NCI-H82 (cell line): ENCODE results near the gene PDE4B.

Experiments
- DNase-seq: peaks from one replicate; lab custom pipeline; 2025; lab: John Stamatoyannopoulos, UW

Gene PDE4B

DNA sequence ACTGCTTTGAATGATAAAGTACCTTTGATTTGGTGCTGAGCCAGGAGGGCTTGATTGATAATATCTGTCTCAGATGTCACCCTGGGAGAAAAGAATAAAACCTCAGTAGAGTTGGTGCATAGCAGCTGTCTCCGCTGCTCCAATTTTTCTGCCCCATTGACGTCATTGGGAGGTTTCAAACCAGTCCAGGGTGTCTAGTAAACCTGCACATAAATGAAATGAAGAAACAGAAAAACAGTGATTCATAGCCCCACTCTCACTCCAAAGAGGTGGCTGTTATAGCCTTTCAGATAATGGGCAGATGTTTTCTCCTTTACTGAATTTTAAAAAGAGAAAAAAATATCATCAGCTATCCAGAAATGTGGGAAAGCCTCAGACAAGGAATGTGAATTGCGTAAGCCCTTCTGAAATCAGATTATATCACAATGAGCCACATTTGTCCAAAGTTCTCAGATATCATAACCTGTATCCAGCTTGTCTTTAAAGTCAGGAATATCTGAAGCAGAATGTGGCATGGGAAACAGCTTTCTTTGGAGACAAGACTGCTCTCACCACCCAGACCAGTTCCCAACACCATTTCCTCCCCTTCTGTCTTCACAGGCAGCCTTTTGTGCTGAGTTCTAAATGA is 390.0 kb downstream of the PDE4B start:
- DNase-seq: no peak

DNA sequence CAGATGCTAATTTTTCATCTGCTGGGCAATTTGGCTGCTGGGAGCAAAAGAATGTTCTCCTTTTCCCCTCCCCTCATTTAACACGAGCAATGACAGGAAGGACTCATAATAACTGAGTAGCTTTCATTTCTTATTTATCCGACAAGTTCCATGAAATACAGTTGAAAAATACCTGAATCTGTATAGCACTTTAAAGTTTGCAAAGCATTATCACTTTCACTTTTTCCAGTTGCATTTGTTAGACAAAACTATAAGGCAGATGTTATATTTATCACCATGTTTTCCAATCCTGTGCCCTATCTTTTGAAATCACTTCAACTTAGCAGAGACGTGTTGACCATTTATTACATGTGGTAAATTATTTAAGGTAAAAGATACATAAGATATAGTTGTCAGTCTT is 390.7 kb downstream of the PDE4B start:
- no peak for DNase-seq

DNA sequence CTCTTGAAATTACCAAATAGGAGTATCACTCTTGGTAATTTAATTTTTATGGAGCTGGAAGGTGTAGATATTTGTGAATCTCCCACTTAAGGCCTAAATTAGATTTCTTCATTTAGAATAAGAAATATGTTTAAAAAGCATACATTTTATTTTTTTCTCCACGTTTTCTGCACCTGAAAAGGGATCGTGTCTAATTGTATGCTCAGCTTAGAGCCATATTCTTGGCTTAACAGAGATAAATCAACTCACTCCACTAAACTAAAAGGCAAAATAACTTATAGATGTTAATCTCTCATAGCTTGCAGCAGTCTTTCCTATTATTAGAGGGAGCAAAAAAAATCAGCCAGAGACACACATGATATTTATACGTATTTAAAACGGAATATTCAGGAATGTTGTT is 404.4 kb downstream of the PDE4B start:
- DNase-seq: no peak

- DNase-seq: no peak
Observed at GRCh38 chr1:66197785-66198184, 405.1 kb downstream of the PDE4B start.

DNA sequence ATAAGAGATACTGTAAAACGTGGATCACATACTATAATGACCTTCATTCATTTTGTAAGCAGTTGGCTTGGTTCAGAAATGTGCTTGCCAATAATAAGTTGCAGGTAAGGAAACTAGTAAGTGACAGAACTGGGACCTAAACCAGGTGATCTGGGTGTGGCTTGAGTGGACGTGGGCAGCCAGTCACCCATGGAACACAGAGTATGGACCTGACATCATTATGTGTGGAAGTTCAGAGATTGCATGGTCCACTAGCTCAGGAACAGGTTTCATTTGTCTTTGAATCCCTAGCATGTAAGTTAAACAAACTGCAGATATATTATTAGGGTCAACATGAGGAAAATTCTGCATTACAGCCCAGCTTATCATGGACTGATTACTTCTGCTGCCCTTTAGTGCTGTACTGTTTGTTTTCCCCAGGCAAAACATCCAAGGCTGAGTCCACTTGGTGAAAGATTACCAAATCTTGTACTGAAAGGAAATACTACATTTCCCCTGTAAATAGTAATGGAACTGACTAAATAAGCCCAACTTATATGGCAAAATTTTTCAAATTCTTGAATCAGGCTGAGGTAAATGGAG is 414.0 kb downstream of the PDE4B start:
- no peak for DNase-seq

DNA sequence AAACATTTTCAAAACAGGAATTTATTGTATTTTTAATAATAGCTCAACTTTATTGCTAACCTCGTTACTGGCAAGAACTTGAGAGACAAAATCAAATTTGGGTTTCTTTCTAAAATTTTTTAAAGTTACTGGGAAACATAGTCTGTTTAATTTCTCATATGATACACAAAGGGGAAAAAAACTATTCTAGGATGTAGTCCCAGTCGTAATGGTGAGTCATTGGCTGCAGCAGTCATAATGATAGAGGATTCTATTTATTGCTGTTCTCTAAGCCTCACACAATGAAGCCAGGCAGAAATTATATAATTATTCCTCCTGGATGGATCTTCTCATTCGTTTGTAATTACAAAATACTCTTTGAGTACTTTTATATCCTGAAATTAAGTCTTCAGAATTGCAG is 414.8 kb downstream of the PDE4B start:
- no peak for DNase-seq

DNA sequence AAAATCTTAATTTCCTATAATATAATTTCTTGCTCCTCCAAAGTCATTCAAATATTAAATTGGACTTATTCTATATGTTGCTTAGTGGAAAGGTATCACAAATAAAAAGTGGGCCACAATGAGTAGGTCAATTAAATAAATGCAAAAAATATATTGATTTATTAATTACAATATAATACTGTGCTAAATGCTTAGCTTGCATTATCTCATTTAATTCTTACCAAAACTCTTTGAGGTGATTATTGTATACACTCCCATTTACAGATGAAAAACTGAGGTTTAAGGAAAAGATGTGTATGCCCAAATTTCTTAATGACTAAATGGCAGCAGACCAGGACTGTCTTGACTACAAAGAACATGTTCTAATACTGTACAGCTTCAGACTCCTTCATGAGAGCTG is 415.9 kb downstream of the PDE4B start:
- DNase-seq: no peak

- DNase-seq: peak; percentile 5
Observed at GRCh38 chr1:66210635-66211244, 418.0 kb downstream of the PDE4B start.

DNA sequence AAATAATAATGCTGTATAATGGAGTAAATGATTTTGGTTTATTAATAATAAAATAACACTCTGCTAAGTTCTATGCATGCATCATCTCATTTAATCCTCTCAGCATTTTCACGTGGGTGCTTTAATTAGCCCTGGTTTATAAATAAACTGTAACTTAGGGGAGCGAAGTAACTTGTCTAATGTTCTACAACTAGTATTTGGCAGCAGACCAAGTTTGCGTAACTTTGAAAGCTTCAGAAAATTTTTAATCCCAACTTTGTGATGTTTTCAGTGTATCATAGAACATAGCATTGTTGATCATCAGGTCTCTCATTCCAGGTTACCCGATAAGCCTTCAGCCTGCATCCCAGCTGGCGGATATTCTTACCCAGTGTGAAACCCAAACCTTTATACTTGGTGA is 418.8 kb downstream of the PDE4B start:
- no peak for DNase-seq

- DNase-seq: no peak
Observed at GRCh38 chr1:66213491-66213890, 420.8 kb downstream of the PDE4B start.

DNA sequence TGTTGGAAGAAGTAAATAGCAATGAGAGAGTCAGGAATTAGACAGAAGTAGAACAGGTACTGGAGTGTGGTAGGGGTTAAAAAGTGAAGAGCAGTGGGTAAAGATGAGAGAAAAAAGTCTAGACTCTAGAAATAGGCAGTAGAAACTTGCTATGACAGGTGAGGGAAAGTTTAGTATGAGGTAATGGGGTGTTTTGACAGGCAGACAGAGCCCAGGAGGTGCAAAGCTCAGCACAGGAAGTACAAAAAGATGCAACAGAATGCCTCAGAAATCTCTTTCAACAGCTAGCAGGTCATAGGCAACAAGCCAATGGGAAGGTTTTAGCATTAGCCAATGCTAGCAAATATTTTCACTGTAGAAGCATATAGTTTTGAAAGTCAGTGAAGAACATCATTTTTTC is 422.2 kb downstream of the PDE4B start:
- no peak for DNase-seq

GRCh38 chr1:66217021-66217420 is 424.3 kb downstream of the PDE4B start:
- no peak for DNase-seq

GRCh38 chr1:66217561-66217960 is 424.9 kb downstream of the PDE4B start:
- no peak for DNase-seq

DNA sequence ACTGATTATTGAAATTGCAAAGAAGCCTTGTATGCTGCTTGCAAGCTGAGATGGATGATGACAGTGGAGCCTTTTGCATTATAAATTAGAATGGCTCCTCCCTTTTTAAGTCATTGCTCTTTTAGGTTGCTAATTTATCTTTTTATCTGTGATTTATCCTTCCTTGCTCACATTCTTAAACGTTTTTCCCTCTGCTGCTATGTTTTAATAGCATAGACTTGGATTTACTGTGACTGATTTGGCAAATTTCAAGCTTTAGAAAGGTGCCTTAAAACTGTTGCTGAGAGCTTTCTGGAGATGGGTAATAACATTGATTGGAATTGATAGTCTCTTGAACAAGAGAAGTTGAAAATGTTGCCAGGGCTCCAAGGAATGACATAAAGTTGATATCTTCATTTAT is 427.8 kb downstream of the PDE4B start:
- no peak for DNase-seq

- DNase-seq: no peak
Observed at GRCh38 chr1:66223681-66224080, 431.0 kb downstream of the PDE4B start.

DNA sequence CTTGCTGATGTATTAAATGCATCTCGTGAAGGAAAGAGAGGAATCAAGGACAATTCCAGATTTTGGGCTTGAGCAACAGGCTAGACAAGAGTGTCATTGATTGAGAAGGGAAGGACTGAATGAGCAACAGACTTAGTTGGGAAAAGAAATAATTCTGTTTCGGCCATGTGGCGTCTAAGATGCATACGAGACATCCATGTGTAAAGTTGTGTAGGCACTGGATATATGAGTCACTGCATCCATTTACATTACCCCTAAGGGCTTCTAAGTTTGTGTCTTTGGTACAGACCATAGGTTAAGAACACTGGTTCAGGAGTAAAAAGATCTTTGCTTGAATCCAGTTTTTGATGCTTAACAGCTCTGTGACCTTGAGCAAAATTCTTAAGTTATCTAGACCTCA is 434.3 kb downstream of the PDE4B start:
- DNase-seq: no peak

GRCh38 chr1:66227966-66228365 is 435.3 kb downstream of the PDE4B start:
- DNase-seq: no peak

DNA sequence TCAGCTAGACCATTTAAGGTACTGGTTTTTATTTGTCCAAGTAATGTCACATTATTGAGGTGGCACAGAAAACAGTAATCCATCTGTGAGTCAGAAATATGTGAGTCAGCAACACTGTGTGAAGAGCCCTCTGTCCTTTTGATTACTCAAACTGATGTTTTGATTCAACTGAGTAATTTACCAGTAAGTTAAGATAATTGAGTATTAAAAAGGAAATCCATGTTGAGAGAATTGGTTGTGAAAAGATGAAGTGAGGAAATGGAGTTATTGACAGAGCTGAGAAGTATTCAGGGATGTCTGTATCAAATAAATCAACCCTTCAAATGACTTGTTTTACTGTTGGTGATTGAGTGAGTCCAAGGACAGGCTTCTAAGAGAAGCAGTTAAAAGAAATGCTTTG is 438.5 kb downstream of the PDE4B start:
- no peak for DNase-seq

GRCh38 chr1:66231681-66232463 is 439.2 kb downstream of the PDE4B start:
- DNase-seq: no peak

DNA sequence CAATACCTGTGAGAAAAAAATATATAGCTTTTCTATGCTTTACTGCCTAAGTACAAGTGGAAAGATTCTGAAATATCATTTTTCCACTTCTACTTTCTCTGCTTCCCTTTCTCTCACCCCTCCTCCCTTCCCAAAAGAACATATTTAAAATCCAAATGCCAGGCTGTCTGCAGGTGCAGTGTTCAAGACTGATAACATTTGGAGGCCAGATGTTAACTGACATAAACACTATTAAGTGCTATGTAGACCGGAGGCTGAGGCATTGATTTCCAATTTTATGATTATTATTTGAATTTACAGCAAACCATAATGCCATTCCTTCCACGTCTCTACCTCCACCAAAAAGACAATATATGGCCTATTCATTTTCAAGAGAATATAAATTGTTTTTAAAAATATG is 444.3 kb downstream of the PDE4B start:
- DNase-seq: no peak

- DNase-seq: no peak
Observed at GRCh38 chr1:66237722-66238479, 445.2 kb downstream of the PDE4B start.

- peak; percentile 40 for DNase-seq
Observed at GRCh38 chr1:66239834-66240233, 447.1 kb downstream of the PDE4B start.
